Erythroblast (primary cell): ENCODE results near the gene FUOM.

Experiments
- GATA1 ChIP-seq: IDR thresholded peaks from 2 replicates; pipeline ENCODE4 v1.6.1; 2011; ENCODE audit warnings: low read depth, mild to moderate bottlenecking, control low read depth, low read length, moderate library complexity
- POLR2A ChIP-seq: IDR thresholded peaks from 2 replicates; pipeline ENCODE4 v1.6.1; 2011; ENCODE audit warnings: mild to moderate bottlenecking, low read length

DNA sequence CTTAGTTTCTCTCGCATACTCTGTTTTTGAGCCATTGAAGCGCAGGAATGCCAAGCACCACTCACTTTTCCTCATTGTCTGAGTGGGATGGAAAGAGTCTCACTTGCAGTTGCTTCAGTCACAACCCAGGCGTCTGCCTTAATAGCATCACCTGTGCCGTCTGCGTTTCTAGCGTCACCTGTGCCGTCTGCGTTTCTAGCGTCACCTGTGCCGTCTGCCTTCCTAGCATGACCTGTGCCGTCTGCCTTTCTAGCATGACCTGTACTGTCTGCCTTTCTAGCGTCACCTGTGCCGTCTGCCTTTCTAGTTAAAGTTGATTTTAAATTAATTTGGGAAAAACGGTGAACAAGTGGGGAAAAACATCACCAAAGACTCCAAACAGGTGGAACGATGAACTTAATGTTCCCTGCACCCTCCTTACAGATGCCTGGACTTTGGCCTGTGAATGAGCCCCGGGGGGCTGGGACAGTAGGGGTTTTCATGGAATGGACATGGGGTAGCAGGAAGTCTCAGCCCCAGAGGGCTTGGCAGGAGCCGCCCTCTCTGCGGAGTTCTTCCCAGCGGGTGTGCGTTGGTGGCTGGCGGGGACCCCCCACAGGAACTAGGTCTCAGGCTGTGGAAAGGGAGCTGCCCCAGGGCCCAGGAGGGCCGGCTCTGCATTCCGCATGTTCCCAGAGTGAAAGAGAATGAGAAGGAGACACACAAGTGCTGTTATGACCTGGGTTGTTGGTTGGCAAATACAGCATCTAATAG lies 45.6 kb downstream of the FUOM start:
- no peak for TF ChIP-seq POLR2A
- TF ChIP-seq GATA1 = no peak
